Measurements from ENCODE around the gene INVS. TPM values are rescaled to one million over a fixed set of nuclear protein-coding genes. Genes with fewer than 3 reads are reported as not detected.

INVS gene
- total and polyA plus RNA-seq, 4 donors, result 5.7 to 28.1 (median 10.0) TPM

- TF ChIP-seq MAX (IDR thresholded peaks at IDR 0.05) (no peak), NR2F2 (IDR thresholded peaks at IDR 0.05) (no peak), GABPA (IDR thresholded peaks at IDR 0.05 in 1 of 2, conservative IDR thresholded peaks at IDR 0.05 in 1 of 2) (no peak), RAD21 (IDR thresholded peaks at IDR 0.05) (no peak), HNF4A (conservative IDR thresholded peaks at IDR 0.05) (no peak), TAF1 (conservative IDR thresholded peaks at IDR 0.05) (no peak), FOXA2 (IDR thresholded peaks at IDR 0.05) (no peak), FOXA1 (IDR thresholded peaks at IDR 0.05) (no peak)
- H3K4me1 ChIP-seq (ENCODE audit: control insufficient read depth in 4 of 4, insufficient read depth in 4 of 4, low read length in 3 of 4), result no peaks in the 10 kb centered on the region
- 85% methylated on average over 7 of the region's 7 CpGs for WGBS
- H3K9ac ChIP-seq (ENCODE audit: low read depth in 1 of 2, low read length in 2 of 2), result no peak overlapping the region
- H3K4me3 ChIP-seq (ENCODE audit: low read depth in 1 of 3, low read length in 3 of 3), result no peak overlapping the region
- no peaks in the 10 kb centered on the region for H3K27me3 ChIP-seq (ENCODE audit: control insufficient read depth in 4 of 4, insufficient read depth in 4 of 4, low read length in 3 of 4)
- no peak for DNase-seq (ENCODE audit: low spot score)
- H3K27ac ChIP-seq (ENCODE audit: low read depth in 1 of 2, low read length in 2 of 2), result no peak overlapping the region
- H3K9me3 ChIP-seq (ENCODE audit: control insufficient read depth in 4 of 4, low read length in 3 of 4), result peaks cover 0 to 3% (median 1%) of the 10 kb centered on the region in 4 donors
- H3K36me3 ChIP-seq (ENCODE audit: control insufficient read depth in 4 of 4, insufficient read depth in 3 of 4, low read depth in 1 of 4, low read length in 3 of 4), result peaks cover 2 to 38% (median 27%) of the 10 kb centered on the region in 4 donors
Measured at GRCh38 chr9:100284247-100284646, 185.2 kb downstream of the INVS start.

DNA sequence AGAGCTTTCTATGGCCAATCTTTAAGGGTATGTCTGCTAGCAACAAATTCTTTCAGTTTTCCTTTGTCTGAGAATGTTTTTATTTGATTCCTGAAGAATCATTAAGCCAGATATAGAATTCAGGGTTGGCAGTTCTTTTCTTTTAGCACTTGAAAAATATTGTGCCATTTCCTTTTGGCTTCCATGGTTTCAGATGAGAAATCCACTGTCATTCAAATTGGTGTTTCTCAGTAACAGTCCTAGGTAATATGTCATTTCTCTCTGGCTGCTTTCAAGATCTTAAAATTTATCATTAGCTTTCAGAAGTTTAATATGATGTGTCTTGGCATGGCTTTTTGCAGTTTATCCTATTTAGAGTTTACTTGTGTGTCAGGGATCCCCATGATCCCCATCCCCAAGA is 186.0 kb downstream of the INVS start:
- TF ChIP-seq FOXA1 (IDR thresholded peaks at IDR 0.05) (no peak), MAX (IDR thresholded peaks at IDR 0.05) (no peak)
- no peak overlapping the region for H3K27ac ChIP-seq (ENCODE audit: low read depth in 1 of 2, low read length in 2 of 2)
- H3K9me3 ChIP-seq (ENCODE audit: control insufficient read depth in 4 of 4, low read length in 3 of 4), result peaks cover 0 to 3% (median 1%) of the 10 kb centered on the region in 4 donors
- DNase-seq (ENCODE audit: low spot score), result no peak
- H3K4me1 ChIP-seq (ENCODE audit: control insufficient read depth in 4 of 4, insufficient read depth in 4 of 4, low read length in 3 of 4), result no peaks in the 10 kb centered on the region
- no peak overlapping the region for H3K4me3 ChIP-seq (ENCODE audit: low read depth in 1 of 3, low read length in 3 of 3)
- H3K36me3 ChIP-seq (ENCODE audit: control insufficient read depth in 4 of 4, insufficient read depth in 3 of 4, low read depth in 1 of 4, low read length in 3 of 4), result peaks cover 2 to 42% (median 24%) of the 10 kb centered on the region in 4 donors
- H3K27me3 ChIP-seq (ENCODE audit: control insufficient read depth in 4 of 4, insufficient read depth in 4 of 4, low read length in 3 of 4), result no peaks in the 10 kb centered on the region
- no peak overlapping the region for H3K9ac ChIP-seq (ENCODE audit: low read depth in 1 of 2, low read length in 2 of 2)

DNA sequence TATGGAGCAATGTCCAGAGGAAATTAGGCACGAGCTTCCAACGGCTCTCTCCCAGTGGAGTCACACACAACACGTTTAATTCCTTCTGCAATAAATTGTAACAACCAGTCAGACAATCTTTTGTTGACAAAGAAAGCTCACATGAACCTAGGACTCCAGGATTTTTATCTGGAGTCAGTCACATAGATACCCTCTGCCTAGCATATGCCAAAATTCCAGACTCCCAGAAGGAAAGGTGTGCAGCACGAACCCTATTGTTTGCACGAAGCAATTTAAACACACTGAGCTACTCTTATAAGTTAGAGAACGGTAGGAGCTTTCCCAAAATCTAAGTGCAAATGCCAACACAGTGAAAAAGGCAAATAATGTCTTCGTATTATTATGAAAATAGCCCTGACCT is 186.6 kb downstream of the INVS start:
- H3K27ac ChIP-seq (ENCODE audit: low read depth in 1 of 2, low read length in 2 of 2), result no peak overlapping the region
- H3K9me3 ChIP-seq (ENCODE audit: control insufficient read depth in 4 of 4, low read length in 3 of 4), result peaks cover 0 to 3% (median 1%) of the 10 kb centered on the region in 4 donors
- H3K4me3 ChIP-seq (ENCODE audit: low read depth in 1 of 3, low read length in 3 of 3), result no peak overlapping the region
- no peaks in the 10 kb centered on the region for H3K27me3 ChIP-seq (ENCODE audit: control insufficient read depth in 4 of 4, insufficient read depth in 4 of 4, low read length in 3 of 4)
- peaks cover 2 to 42% (median 24%) of the 10 kb centered on the region in 4 donors for H3K36me3 ChIP-seq (ENCODE audit: control insufficient read depth in 4 of 4, insufficient read depth in 3 of 4, low read depth in 1 of 4, low read length in 3 of 4)
- WGBS, result 95% methylated on average over 7 of the region's 7 CpGs
- no peak overlapping the region for H3K9ac ChIP-seq (ENCODE audit: low read depth in 1 of 2, low read length in 2 of 2)
- H3K4me1 ChIP-seq (ENCODE audit: control insufficient read depth in 4 of 4, insufficient read depth in 4 of 4, low read length in 3 of 4), result no peaks in the 10 kb centered on the region
- no peak for TF ChIP-seq RAD21 (IDR thresholded peaks at IDR 0.05)
- no peak for TF ChIP-seq HNF4G (IDR thresholded peaks at IDR 0.05)
- TF ChIP-seq FOXA1 (IDR thresholded peaks at IDR 0.05), result no peak
- no peak for TF ChIP-seq FOXA2 (IDR thresholded peaks at IDR 0.05)
- TF ChIP-seq HNF4A (conservative IDR thresholded peaks at IDR 0.05), result no peak
- no peak for TF ChIP-seq CTCF (IDR thresholded peaks at IDR 0.05; ENCODE audit: low read depth, low read length, missing input control)
- TF ChIP-seq, protein P1, sequence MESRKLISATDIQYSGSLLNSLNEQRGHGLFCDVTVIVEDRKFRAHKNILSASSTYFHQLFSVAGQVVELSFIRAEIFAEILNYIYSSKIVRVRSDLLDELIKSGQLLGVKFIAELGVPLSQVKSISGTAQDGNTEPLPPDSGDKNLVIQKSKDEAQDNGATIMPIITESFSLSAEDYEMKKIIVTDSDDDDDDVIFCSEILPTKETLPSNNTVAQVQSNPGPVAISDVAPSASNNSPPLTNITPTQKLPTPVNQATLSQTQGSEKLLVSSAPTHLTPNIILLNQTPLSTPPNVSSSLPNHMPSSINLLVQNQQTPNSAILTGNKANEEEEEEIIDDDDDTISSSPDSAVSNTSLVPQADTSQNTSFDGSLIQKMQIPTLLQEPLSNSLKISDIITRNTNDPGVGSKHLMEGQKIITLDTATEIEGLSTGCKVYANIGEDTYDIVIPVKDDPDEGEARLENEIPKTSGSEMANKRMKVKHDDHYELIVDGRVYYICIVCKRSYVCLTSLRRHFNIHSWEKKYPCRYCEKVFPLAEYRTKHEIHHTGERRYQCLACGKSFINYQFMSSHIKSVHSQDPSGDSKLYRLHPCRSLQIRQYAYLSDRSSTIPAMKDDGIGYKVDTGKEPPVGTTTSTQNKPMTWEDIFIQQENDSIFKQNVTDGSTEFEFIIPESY (IDR thresholded peaks at IDR 0.05), result no peak
- no peak for TF ChIP-seq MAX (IDR thresholded peaks at IDR 0.05)
- TF ChIP-seq, protein P2, sequence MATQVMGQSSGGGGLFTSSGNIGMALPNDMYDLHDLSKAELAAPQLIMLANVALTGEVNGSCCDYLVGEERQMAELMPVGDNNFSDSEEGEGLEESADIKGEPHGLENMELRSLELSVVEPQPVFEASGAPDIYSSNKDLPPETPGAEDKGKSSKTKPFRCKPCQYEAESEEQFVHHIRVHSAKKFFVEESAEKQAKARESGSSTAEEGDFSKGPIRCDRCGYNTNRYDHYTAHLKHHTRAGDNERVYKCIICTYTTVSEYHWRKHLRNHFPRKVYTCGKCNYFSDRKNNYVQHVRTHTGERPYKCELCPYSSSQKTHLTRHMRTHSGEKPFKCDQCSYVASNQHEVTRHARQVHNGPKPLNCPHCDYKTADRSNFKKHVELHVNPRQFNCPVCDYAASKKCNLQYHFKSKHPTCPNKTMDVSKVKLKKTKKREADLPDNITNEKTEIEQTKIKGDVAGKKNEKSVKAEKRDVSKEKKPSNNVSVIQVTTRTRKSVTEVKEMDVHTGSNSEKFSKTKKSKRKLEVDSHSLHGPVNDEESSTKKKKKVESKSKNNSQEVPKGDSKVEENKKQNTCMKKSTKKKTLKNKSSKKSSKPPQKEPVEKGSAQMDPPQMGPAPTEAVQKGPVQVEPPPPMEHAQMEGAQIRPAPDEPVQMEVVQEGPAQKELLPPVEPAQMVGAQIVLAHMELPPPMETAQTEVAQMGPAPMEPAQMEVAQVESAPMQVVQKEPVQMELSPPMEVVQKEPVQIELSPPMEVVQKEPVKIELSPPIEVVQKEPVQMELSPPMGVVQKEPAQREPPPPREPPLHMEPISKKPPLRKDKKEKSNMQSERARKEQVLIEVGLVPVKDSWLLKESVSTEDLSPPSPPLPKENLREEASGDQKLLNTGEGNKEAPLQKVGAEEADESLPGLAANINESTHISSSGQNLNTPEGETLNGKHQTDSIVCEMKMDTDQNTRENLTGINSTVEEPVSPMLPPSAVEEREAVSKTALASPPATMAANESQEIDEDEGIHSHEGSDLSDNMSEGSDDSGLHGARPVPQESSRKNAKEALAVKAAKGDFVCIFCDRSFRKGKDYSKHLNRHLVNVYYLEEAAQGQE (IDR thresholded peaks at IDR 0.05), result no peak
- no peak for TF ChIP-seq RXRA (IDR thresholded peaks at IDR 0.05)
- no peak for TF ChIP-seq TAF1 (conservative IDR thresholded peaks at IDR 0.05)
- no peak for TF ChIP-seq ATF3 (IDR thresholded peaks at IDR 0.05)
- TF ChIP-seq NR2F2 (IDR thresholded peaks at IDR 0.05), result no peak
- no peak for TF ChIP-seq GABPA (IDR thresholded peaks at IDR 0.05 in 1 of 2, conservative IDR thresholded peaks at IDR 0.05 in 1 of 2)
- no peak for TF ChIP-seq SP1 (IDR thresholded peaks at IDR 0.05)
- DNase-seq (ENCODE audit: low spot score), result no peak

All from liver (tissue), 9 donors.